ENCODE measurements around the gene CAMP. TPM values are rescaled to one million over a fixed set of nuclear protein-coding genes. Genes with fewer than 3 reads are reported as not detected.
A peak's percentile ranks its signal among the peaks of the same experiment; 100 is the strongest.

Gene CAMP
- total RNA-seq, 5 donors from 2014 or later (not counting 1 experiment from before 2014, with no cell fraction given) = not detected

DNA sequence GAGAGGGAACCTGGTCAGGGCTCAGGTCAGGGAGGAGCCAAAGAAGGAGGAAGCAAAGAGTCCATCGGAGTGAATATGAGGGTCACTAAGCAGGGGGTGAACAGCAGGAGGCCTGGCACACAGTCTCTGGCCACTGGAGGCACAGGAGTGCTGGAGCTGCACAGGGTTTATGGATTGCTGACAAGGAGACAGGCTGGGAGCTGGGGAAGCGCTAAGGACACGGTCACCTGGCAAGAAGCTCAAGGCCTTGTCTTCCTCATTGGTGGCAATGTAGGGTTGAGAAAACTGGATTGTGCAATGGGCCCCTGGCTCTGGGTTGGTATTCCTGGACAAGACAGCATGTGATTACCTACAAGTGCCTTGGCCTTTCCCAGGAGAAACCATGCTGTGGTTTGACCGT, 5.8 kb upstream of the CAMP start:
- H3K27me3 ChIP-seq (replicated peaks in 1 of 2; ENCODE audit: control insufficient read depth in 2 of 2, extremely low read depth in 1 of 2, insufficient read depth in 2 of 2, low read length in 1 of 2) = peaks cover 0 to 4% of the 10 kb centered on the region in 2 experiments
- Mint-ChIP-seq H3K27ac (no peak overlapping the region), H3K36me3 (no peaks in the 10 kb centered on the region), H3K27me3 (peaks cover 0 to 4% of the 10 kb centered on the region in 2 donors), H3K4me3 (no peak overlapping the region), H3K9me3 (no peaks in the 10 kb centered on the region), H3K4me1 (peaks cover 0 to 3% (median 0%) of the 10 kb centered on the region in 3 donors)
- 89% methylated on average over 4 of the region's 4 CpGs for WGBS (ENCODE audit: insufficient coverage)
- no peak for DNase-seq
- ChIA-PET CTCF (no interaction called here), POLR2A (no interaction called here)
- no peak overlapping the region for H3K27ac ChIP-seq (ENCODE audit: low read length)
- no peaks in the 10 kb centered on the region for H3K9me3 ChIP-seq
- H3K4me1 ChIP-seq (ENCODE audit: control insufficient read depth in 1 of 2, extremely low read depth in 1 of 2, insufficient read depth in 2 of 2, low read length in 2 of 2) = no peaks in the 10 kb centered on the region
- no peaks in the 10 kb centered on the region for H3K36me3 ChIP-seq (ENCODE audit: control insufficient read depth in 2 of 2, extremely low read depth in 1 of 2, insufficient read depth in 1 of 2, low read length in 1 of 2)
- no peak overlapping the region for H3K4me3 ChIP-seq (ENCODE audit: control insufficient read depth in 1 of 2, extremely low read depth in 1 of 2, low read length in 1 of 2)
- ATAC-seq (replicated peaks in 1 of 4) = no peak

DNA sequence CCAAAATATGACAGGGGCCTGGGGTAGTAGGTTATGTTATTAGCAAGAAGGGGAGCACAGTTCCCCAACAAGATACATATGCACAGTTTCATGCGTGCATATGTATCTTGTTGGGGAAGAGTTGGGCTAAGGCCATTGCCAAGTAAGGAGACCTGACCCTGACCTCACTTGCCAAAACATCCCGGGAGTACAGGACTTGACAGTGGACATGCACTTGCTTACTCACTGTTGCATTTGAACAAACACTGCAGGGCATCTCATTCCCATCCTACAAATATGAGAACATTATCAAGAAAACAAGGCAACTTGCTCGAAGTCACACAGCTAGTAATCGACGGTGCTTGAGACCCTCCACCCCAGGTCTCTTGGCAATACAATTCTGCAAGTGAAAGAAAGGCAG, 4.8 kb upstream of the CAMP start:
- H3K27me3 ChIP-seq (replicated peaks in 1 of 2; ENCODE audit: control insufficient read depth in 2 of 2, extremely low read depth in 1 of 2, insufficient read depth in 2 of 2, low read length in 1 of 2) = peaks cover 0 to 4% of the 10 kb centered on the region in 2 experiments
- H3K36me3 ChIP-seq (ENCODE audit: control insufficient read depth in 2 of 2, extremely low read depth in 1 of 2, insufficient read depth in 1 of 2, low read length in 1 of 2) = no peaks in the 10 kb centered on the region
- Mint-ChIP-seq H3K36me3 (no peaks in the 10 kb centered on the region), H3K27ac (no peak overlapping the region), H3K4me3 (no peak overlapping the region), H3K27me3 (peaks cover 0 to 4% of the 10 kb centered on the region in 2 donors), H3K4me1 (peaks cover 0 to 3% (median 0%) of the 10 kb centered on the region in 3 donors), H3K9me3 (no peaks in the 10 kb centered on the region)
- ATAC-seq (replicated peaks in 1 of 4) = no peak
- H3K27ac ChIP-seq (ENCODE audit: low read length) = no peak overlapping the region
- ChIA-PET POLR2A (interaction anchor here in 1 of 2 donors (0.6 kb wide), 1 partner anchor 15 kb away, joined by 3 read pairs; no protein-coding TSS in a partner anchor), CTCF (no interaction called here)
- H3K4me3 ChIP-seq (ENCODE audit: control insufficient read depth in 1 of 2, extremely low read depth in 1 of 2, low read length in 1 of 2) = no peak overlapping the region
- no peaks in the 10 kb centered on the region for H3K4me1 ChIP-seq (ENCODE audit: control insufficient read depth in 1 of 2, extremely low read depth in 1 of 2, insufficient read depth in 2 of 2, low read length in 2 of 2)
- H3K9me3 ChIP-seq = no peaks in the 10 kb centered on the region
- no peak for DNase-seq
- 100% methylated on average over 3 of the region's 5 CpGs for WGBS (ENCODE audit: insufficient coverage)

DNA sequence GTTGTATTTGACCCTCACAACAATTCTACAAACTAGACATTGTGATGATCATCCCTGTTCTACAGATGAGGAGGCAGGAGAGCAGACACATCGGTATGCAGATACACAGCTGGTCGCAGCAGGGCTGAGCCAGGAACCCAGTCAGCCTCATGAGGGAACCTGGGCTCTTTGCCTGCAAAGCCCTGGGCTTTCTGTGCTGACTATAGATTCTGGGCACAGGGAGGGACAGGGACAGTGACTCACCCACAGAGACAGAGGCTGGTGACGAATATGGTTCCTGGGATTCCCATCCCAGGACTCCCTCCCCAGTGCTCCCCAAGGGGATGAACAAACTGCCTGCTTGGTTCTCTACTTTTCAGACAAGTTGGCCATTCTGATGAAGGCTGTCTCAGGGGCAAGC, 3.8 kb upstream of the CAMP start:
- ChIA-PET CTCF (no interaction called here), POLR2A (no interaction called here)
- Histone ChIP-seq H3K27me3 (replicated peaks in 1 of 2; ENCODE audit: control insufficient read depth in 2 of 2, extremely low read depth in 1 of 2, insufficient read depth in 2 of 2, low read length in 1 of 2) (peaks cover 0 to 4% of the 10 kb centered on the region in 2 experiments), H3K36me3 (ENCODE audit: control insufficient read depth in 2 of 2, extremely low read depth in 1 of 2, insufficient read depth in 1 of 2, low read length in 1 of 2) (no peaks in the 10 kb centered on the region), H3K4me1 (ENCODE audit: control insufficient read depth in 1 of 2, extremely low read depth in 1 of 2, insufficient read depth in 2 of 2, low read length in 2 of 2) (no peaks in the 10 kb centered on the region), H3K9me3 (no peaks in the 10 kb centered on the region), H3K27ac (ENCODE audit: low read length) (no peak overlapping the region), H3K4me3 (ENCODE audit: control insufficient read depth in 1 of 2, extremely low read depth in 1 of 2, low read length in 1 of 2) (no peak overlapping the region)
- Mint-ChIP-seq H3K4me1 (peaks cover 0 to 3% (median 0%) of the 10 kb centered on the region in 3 donors), H3K4me3 (no peak overlapping the region), H3K27ac (no peak overlapping the region), H3K36me3 (no peaks in the 10 kb centered on the region), H3K27me3 (peaks cover 0 to 4% of the 10 kb centered on the region in 2 donors), H3K9me3 (no peaks in the 10 kb centered on the region)
- DNase-seq = no peak
- no peak for ATAC-seq (replicated peaks in 1 of 4)
- 100% methylated on average over 2 of the region's 3 CpGs for WGBS (ENCODE audit: insufficient coverage)

DNA sequence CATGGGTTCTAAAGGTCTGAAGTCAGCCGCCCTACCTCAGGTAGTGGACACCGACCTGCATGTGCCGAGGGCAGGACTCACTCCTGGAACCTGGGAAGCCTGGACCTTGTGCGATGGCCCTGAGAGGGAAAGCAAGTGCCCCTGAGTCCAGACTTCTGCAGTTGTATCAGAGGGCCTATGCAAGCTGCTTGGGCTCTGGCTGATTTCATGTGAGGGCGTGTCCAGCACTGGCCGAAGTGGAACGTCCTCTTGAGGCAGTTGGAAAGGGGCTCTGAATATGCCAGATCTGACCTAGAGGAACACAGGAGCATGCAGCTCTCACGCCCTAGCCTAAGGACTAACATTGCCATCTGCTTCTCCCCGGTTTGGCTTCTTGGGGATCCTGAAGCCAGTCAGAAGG, 2.5 kb upstream of the CAMP start:
- H3K4me3 Mint-ChIP-seq = no peak overlapping the region
- peaks cover 0 to 3% (median 0%) of the 10 kb centered on the region in 3 donors for H3K4me1 Mint-ChIP-seq
- no peaks in the 10 kb centered on the region for H3K36me3 ChIP-seq (ENCODE audit: control insufficient read depth in 2 of 2, extremely low read depth in 1 of 2, insufficient read depth in 1 of 2, low read length in 1 of 2)
- H3K27me3 ChIP-seq (replicated peaks in 1 of 2; ENCODE audit: control insufficient read depth in 2 of 2, extremely low read depth in 1 of 2, insufficient read depth in 2 of 2, low read length in 1 of 2) = peaks cover 0 to 7% of the 10 kb centered on the region in 2 experiments
- H3K9me3 Mint-ChIP-seq = no peaks in the 10 kb centered on the region
- H3K9me3 ChIP-seq = no peaks in the 10 kb centered on the region
- WGBS (ENCODE audit: insufficient coverage) = 90% methylated on average over 9 of the region's 9 CpGs
- ATAC-seq (replicated peaks in 1 of 4) (no peak), DNase-seq (no peak)
- H3K27me3 Mint-ChIP-seq = peaks cover 0 to 4% of the 10 kb centered on the region in 2 donors
- H3K27ac ChIP-seq (ENCODE audit: low read length) = no peak overlapping the region
- H3K4me3 ChIP-seq (ENCODE audit: control insufficient read depth in 1 of 2, extremely low read depth in 1 of 2, low read length in 1 of 2) = no peak overlapping the region
- H3K27ac Mint-ChIP-seq = no peak overlapping the region
- H3K36me3 Mint-ChIP-seq = no peaks in the 10 kb centered on the region
- ChIA-PET CTCF (no interaction called here), POLR2A (no interaction called here)
- H3K4me1 ChIP-seq (ENCODE audit: control insufficient read depth in 1 of 2, extremely low read depth in 1 of 2, insufficient read depth in 2 of 2, low read length in 2 of 2) = no peaks in the 10 kb centered on the region

DNA sequence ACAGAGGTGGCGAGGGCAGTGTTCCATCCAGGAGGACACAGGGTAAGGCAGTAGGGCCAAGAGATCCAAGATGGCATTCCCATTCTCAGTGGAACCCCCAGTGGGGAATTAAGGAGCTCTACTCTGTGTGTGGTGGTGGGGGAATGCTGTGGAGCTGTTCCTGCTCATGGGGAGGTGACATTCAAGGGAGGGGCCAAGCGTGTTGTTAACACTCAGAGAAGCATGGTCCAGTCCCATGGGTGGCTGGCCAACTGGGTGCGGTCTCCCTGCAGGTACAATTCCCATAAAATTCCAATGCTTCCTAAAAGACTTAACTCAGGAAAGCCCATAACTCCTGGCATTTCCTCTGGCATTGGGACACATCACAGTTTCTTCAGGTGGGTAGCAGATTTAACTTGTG, 2.3 kb downstream of the CAMP start:
- Histone ChIP-seq H3K4me3 (ENCODE audit: control insufficient read depth in 1 of 2, extremely low read depth in 1 of 2, low read length in 1 of 2) (no peak overlapping the region), H3K9me3 (no peaks in the 10 kb centered on the region), H3K36me3 (ENCODE audit: control insufficient read depth in 2 of 2, extremely low read depth in 1 of 2, insufficient read depth in 1 of 2, low read length in 1 of 2) (no peaks in the 10 kb centered on the region), H3K27me3 (replicated peaks in 1 of 2; ENCODE audit: control insufficient read depth in 2 of 2, extremely low read depth in 1 of 2, insufficient read depth in 2 of 2, low read length in 1 of 2) (peaks cover 0 to 14% of the 10 kb centered on the region in 2 experiments), H3K27ac (ENCODE audit: low read length) (no peak overlapping the region), H3K4me1 (ENCODE audit: control insufficient read depth in 1 of 2, extremely low read depth in 1 of 2, insufficient read depth in 2 of 2, low read length in 2 of 2) (peaks cover 0 to 2% of the 10 kb centered on the region in 2 experiments)
- Mint-ChIP-seq H3K27ac (no peak overlapping the region), H3K4me1 (peaks cover 7 to 8% (median 7%) of the 10 kb centered on the region in 3 donors), H3K27me3 (peaks cover 3 to 4% of the 10 kb centered on the region in 2 donors), H3K4me3 (no peak overlapping the region), H3K9me3 (no peaks in the 10 kb centered on the region), H3K36me3 (no peaks in the 10 kb centered on the region)
- ATAC-seq (replicated peaks in 1 of 4) = no peak
- ChIA-PET CTCF (interaction anchor here in 1 of 2 donors (0.6 kb wide), 1 partner anchor 175 kb away, joined by 3 read pairs; no protein-coding TSS in a partner anchor), POLR2A (no interaction called here)
- no CpG with 5 or more reads among the region's 3 CpGs for WGBS (ENCODE audit: insufficient coverage)
- DNase-seq = no peak

DNA sequence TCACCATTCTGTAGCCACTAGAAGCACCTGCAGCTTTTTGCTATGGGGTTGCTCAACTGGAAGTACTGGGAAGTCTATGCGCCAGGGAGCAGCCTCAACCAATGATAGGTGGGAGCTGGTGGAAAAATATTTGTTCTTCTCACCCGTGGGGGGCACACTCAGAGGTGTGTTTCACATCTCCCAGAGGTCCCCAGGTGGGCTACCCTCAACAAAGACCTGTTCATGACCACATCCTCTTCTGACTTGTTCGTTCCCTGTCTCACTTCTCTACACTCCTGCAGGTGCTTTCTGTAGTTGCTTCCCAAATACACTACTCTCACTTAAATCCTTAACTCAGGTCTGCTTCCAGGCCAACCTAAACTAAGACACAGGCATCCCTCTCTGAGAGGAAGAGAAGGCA, 3.6 kb downstream of the CAMP start:
- peaks cover 5 to 7% (median 7%) of the 10 kb centered on the region in 3 donors for H3K4me1 Mint-ChIP-seq
- H3K4me3 Mint-ChIP-seq = no peak overlapping the region
- no peaks in the 10 kb centered on the region for H3K9me3 Mint-ChIP-seq
- Histone ChIP-seq H3K36me3 (ENCODE audit: control insufficient read depth in 2 of 2, extremely low read depth in 1 of 2, insufficient read depth in 1 of 2, low read length in 1 of 2) (no peaks in the 10 kb centered on the region), H3K4me1 (ENCODE audit: control insufficient read depth in 1 of 2, extremely low read depth in 1 of 2, insufficient read depth in 2 of 2, low read length in 2 of 2) (peaks cover 0 to 2% of the 10 kb centered on the region in 2 experiments), H3K27me3 (replicated peaks in 1 of 2; ENCODE audit: control insufficient read depth in 2 of 2, extremely low read depth in 1 of 2, insufficient read depth in 2 of 2, low read length in 1 of 2) (peaks cover 0 to 18% of the 10 kb centered on the region in 2 experiments), H3K9me3 (no peaks in the 10 kb centered on the region), H3K4me3 (ENCODE audit: control insufficient read depth in 1 of 2, extremely low read depth in 1 of 2, low read length in 1 of 2) (no peak overlapping the region), H3K27ac (ENCODE audit: low read length) (no peak overlapping the region)
- POLR2A ChIA-PET = no interaction called here
- H3K27me3 Mint-ChIP-seq = peaks cover 0 to 6% of the 10 kb centered on the region in 2 donors
- 0% methylated on average over 1 of the region's 3 CpGs for WGBS (ENCODE audit: insufficient coverage)
- ATAC-seq (replicated peaks in 1 of 4) (peak in 3 of 4 experiments; percentile 43 to 48 (median 47)), DNase-seq (no peak)
- CTCF ChIA-PET = no interaction called here
- H3K36me3 Mint-ChIP-seq = no peaks in the 10 kb centered on the region
- H3K27ac Mint-ChIP-seq = no peak overlapping the region

DNA sequence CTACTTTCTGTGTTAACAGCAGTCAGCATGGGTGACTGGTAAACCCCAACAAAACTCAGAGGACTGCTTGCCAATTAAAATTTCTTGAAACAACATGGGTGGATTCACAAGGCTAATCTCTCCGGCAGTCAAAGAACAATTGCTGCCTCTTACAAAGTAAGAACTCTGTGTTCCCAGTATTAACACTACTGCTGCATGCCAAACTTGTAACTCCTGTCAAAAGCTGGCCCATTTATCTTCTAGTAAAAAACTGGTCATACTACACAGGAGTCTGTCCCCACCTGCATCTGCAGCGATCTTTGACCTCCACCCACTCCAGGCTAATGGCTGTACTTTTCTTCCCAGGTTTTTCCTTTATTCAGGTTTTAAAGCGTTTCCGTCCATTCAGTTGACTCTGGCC, 8.9 kb downstream of the CAMP start:
- Histone ChIP-seq H3K36me3 (ENCODE audit: control insufficient read depth in 2 of 2, extremely low read depth in 1 of 2, insufficient read depth in 1 of 2, low read length in 1 of 2) (no peaks in the 10 kb centered on the region), H3K4me3 (ENCODE audit: control insufficient read depth in 1 of 2, extremely low read depth in 1 of 2, low read length in 1 of 2) (no peak overlapping the region), H3K4me1 (ENCODE audit: control insufficient read depth in 1 of 2, extremely low read depth in 1 of 2, insufficient read depth in 2 of 2, low read length in 2 of 2) (peaks cover under 1 to 3% of the 10 kb centered on the region in 2 experiments), H3K27me3 (replicated peaks in 1 of 2; ENCODE audit: control insufficient read depth in 2 of 2, extremely low read depth in 1 of 2, insufficient read depth in 2 of 2, low read length in 1 of 2) (peaks cover 0 to 7% of the 10 kb centered on the region in 2 experiments), H3K9me3 (no peaks in the 10 kb centered on the region), H3K27ac (ENCODE audit: low read length) (no peak overlapping the region)
- H3K27ac Mint-ChIP-seq = no peak overlapping the region
- peaks cover 1 to 7% (median 6%) of the 10 kb centered on the region in 3 donors for H3K4me1 Mint-ChIP-seq
- no peaks in the 10 kb centered on the region for H3K9me3 Mint-ChIP-seq
- 58% methylated on average over 2 of the region's 4 CpGs for WGBS (ENCODE audit: insufficient coverage)
- H3K4me3 Mint-ChIP-seq = no peak overlapping the region
- DNase-seq (no peak), ATAC-seq (replicated peaks in 1 of 4) (no peak)
- CTCF ChIA-PET = interaction anchor here (0.5 to 1.5 kb wide), 2 partner anchors 12 to 22 kb away, joined by 4 to 5 read pairs; no protein-coding TSS in a partner anchor
- peaks cover 0 to 10% of the 10 kb centered on the region in 2 donors for H3K27me3 Mint-ChIP-seq
- POLR2A ChIA-PET = no interaction called here
- no peaks in the 10 kb centered on the region for H3K36me3 Mint-ChIP-seq
